Upper lobe of right lung (tissue), 1 donor: ENCODE data around the gene MEG3. TPM values are rescaled to one million over a fixed set of nuclear protein-coding genes. Genes with fewer than 3 reads are reported as not detected.

Experiments
- ATAC-seq: fragments of 200-7000 bp; cut with Tn5 transposase; one replicate; pipeline ENCODE4 v1.9.1; 2020; ENCODE audit warnings: mild to moderate bottlenecking, moderate library complexity
- DNase-seq: peaks from one replicate; pipeline ENCODE4 v3.0.0-alpha.2; 2020
- H3K27ac ChIP-seq: fragments of 200-600 bp; one replicate; pipeline ENCODE4 v1.8.0; 2022
- H3K27me3 ChIP-seq: fragments of 200-600 bp; one replicate; pipeline ENCODE4 v1.8.0; 2022; ENCODE audit warnings: mild to moderate bottlenecking
- H3K36me3 ChIP-seq: fragments of 200-600 bp; one replicate; pipeline ENCODE4 v1.8.0; 2022
- H3K4me1 ChIP-seq: fragments of 200-600 bp; one replicate; pipeline ENCODE4 v1.8.0; 2022
- H3K4me3 ChIP-seq: fragments of 200-600 bp; one replicate; pipeline ENCODE4 v1.8.0; 2022; ENCODE audit warnings: mild to moderate bottlenecking
- H3K9me3 ChIP-seq: fragments of 200-600 bp; one replicate; pipeline ENCODE4 v1.8.0; 2022
- CTCF ChIP-seq: fragments of 200-600 bp; IDR thresholded peaks from one replicate; pipeline ENCODE4 v1.8.0; 2022; ENCODE audit warnings: antibody characterized with exemption
- intact Hi-C: fragments of 100-400 bp; cut with DNase I; formaldehyde crosslinking; loops from one replicate; pipeline ENCODE4 v1.11.0; 2022
- total RNA-seq: library from RNA; stranded (reverse); fragmentation: NEBNext Ultra II Directional; extraction: Animal tissue kit (Norgen Biotek cat#: 25700); gene quantifications from one replicate; pipeline ENCODE4 v1.2.1, GENCODE V29; 2021
- donor health status: DM: no; HTN: yes; CAD: no; lungs with severe emphysema.

MEG3 gene
- total RNA-seq, 1 donor from 2014 or later, result 15.6 TPM

GRCh38 chr14:100789460-100790417 is 36.2 kb upstream of the MEG3 start:
- ATAC-seq (no peak), DNase-seq (no peak)
- no peak overlapping the region for H3K27ac ChIP-seq
- H3K9me3 ChIP-seq, result no peaks in the 10 kb centered on the region
- TF ChIP-seq CTCF, result no peak
- no peaks in the 10 kb centered on the region for H3K4me1 ChIP-seq
- H3K4me3 ChIP-seq, result no peak overlapping the region
- peaks cover 4% of the 10 kb centered on the region for H3K27me3 ChIP-seq
- no peaks in the 10 kb centered on the region for H3K36me3 ChIP-seq
- intact Hi-C loops, result no loop called here

- Histone ChIP-seq H3K4me1 (no peaks in the 10 kb centered on the region), H3K27ac (no peak overlapping the region), H3K36me3 (no peaks in the 10 kb centered on the region), H3K9me3 (no peaks in the 10 kb centered on the region), H3K27me3 (peaks cover 4% of the 10 kb centered on the region), H3K4me3 (no peak overlapping the region)
- no peak for ATAC-seq
- DNase-seq, result no peak
- TF ChIP-seq CTCF, result no peak
- intact Hi-C loops, result no loop called here
These were observed 35.2 kb upstream of the MEG3 start for GRCh38 chr14:100790502-100791347.

- no peak for TF ChIP-seq CTCF
These were observed 34.6 kb upstream of the MEG3 start for GRCh38 chr14:100791348-100791735.

GRCh38 chr14:100791995-100792394 is 33.9 kb upstream of the MEG3 start:
- Histone ChIP-seq H3K9me3 (no peaks in the 10 kb centered on the region), H3K27ac (no peak overlapping the region), H3K4me3 (no peak overlapping the region), H3K4me1 (no peaks in the 10 kb centered on the region), H3K36me3 (no peaks in the 10 kb centered on the region), H3K27me3 (peaks cover 4% of the 10 kb centered on the region)
- TF ChIP-seq CTCF, result no peak
- intact Hi-C loops, result no loop called here
- DNase-seq (no peak), ATAC-seq (no peak)

More at GRCh38 chr14:100791348-100791735, 34.6 kb upstream of the MEG3 start:
- Histone ChIP-seq H3K4me3 (no peak overlapping the region), H3K27me3 (peaks cover 4% of the 10 kb centered on the region), H3K4me1 (no peaks in the 10 kb centered on the region), H3K36me3 (no peaks in the 10 kb centered on the region), H3K9me3 (no peaks in the 10 kb centered on the region), H3K27ac (no peak overlapping the region)
- DNase-seq (no peak), ATAC-seq (no peak)
- intact Hi-C loops, result no loop called here

GRCh38 chr14:100796946-100797345 is 29.0 kb upstream of the MEG3 start:
- no peak for ATAC-seq
- no peak for TF ChIP-seq CTCF
- intact Hi-C loops, result no loop called here
- no peak for DNase-seq
- no peaks in the 10 kb centered on the region for H3K9me3 ChIP-seq
- no peak overlapping the region for H3K4me3 ChIP-seq
- H3K27me3 ChIP-seq, result no peaks in the 10 kb centered on the region
- no peaks in the 10 kb centered on the region for H3K4me1 ChIP-seq
- H3K27ac ChIP-seq, result no peak overlapping the region
- no peaks in the 10 kb centered on the region for H3K36me3 ChIP-seq
